Limb (tissue), 2 donors: Measurements from ENCODE around the gene EPN2.

Experiments
- DNase-seq, 2 donors: peaks; one replicate each; pipeline ENCODE4 v3.0.0-alpha.2; 2016; ENCODE audit errors: extremely low spot score in 2 of 2

EPN2 gene

DNA sequence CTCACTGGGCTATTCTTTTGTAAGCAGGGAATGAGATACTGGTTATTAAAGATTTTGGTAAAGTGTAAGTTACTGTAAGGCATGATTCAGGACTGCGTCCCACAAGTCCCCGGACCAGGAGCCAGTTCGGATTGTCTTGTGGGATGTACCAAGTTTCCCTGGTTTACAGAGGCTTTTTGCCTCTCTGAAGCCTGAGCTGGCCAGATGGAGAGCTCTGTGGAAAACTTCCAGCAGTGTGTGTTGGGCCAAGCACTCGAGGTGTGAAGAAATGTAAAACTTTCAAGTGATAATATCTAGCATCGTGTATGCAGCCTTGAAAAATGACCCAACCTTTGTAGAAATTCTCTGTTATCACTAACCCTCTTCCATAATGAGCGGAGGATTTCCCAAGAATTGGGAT is 2.4 kb downstream of the EPN2 start:
- DNase-seq, result no peak

DNA sequence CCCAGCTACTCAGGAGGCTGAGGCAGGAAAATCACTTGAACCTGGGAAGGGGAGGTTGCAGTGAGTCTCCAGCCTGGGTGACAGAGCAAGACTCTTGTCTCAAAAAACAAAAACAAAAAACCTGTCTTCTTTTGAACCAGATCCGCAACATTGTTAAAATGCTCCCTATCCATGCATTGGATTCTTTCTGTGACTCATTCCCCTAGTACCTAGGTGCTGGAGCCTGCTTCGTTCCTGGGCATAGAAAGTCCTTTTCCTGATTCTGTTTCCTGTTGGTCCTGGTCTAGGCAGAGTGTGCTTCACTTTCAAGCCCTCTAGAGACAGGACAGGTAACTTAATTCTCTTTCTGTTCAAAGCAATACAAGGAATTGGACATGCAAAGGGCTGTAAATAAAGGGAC is 5.2 kb downstream of the EPN2 start:
- DNase-seq, result no peak

DNA sequence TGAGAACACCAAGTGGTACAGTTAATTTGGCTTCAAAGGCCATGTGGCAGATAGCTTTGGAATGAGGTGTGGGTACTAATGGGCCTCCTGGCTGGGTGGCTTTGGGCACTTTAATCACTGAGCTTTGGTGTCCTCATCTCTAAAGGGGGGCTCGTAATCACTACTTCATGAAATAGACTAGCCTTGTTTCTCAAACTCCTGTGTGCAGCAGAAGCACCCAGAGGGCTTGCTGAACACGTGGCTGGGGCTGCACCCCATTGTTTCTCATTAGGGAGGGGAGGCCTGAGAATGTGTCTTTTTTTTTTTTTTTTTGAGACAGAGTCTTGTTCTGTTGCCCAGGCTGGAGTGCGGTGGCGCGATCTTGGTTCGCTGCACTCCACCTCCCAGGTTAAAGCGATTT is 5.8 kb downstream of the EPN2 start:
- DNase-seq, result no peak

DNA sequence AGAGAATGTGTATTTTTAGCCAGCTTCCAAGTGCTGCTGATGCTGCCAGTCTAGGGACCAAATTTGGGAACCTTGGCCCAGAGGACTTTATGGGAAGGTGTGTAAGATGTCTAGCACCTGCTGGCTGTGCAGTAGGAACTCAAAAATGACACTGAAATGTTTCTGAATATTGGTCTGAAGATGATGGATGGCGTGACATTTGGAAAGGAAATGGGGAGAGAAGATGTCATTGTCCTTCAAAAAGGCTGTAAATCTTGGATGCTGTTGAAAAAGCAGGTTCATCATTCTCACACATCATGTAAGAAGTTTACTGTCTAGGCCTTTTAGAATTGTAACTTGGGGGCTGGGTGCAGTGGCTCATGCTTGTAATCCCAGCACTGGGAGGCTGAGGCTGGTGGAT is 6.7 kb downstream of the EPN2 start:
- DNase-seq, result no peak

DNA sequence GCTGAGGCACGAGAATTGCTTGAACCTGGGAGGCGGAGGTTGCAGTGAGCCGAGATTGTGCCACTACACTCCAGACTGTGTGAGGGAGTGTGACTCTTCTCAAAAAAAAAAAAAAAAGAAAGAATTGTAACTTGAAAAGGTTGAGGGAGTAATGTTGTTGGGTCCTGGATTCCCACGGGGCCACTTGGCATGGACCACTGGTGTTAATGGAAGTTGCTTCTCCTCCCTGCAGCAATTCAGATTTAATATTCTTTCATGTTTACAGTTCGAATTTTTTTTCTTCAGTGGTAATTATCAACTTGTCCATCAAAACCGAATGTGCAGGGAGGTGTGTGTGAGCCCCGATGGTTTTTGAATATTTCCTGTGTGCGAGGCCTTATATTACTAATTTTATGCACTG is 7.2 kb downstream of the EPN2 start:
- DNase-seq, result no peak

DNA sequence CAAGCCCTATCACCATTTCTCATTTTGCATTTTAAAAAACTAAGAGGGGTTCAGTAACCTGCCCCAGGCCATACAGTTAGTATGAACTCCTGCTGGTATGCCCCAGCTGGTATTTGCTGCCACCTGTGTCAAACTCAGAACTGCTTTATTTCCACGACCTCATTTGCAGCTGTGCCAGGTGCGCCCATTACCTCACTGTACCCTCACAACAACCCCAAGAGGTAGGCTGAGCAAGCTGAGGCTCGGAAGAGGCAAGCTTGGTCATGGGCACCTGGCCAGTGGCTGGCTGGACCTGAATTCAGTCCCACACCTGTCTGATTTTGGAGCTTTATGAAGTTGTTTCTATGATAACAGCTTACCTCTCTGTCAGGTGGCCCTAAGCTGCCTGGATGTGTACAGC is 7.6 kb downstream of the EPN2 start:
- no peak for DNase-seq

DNA sequence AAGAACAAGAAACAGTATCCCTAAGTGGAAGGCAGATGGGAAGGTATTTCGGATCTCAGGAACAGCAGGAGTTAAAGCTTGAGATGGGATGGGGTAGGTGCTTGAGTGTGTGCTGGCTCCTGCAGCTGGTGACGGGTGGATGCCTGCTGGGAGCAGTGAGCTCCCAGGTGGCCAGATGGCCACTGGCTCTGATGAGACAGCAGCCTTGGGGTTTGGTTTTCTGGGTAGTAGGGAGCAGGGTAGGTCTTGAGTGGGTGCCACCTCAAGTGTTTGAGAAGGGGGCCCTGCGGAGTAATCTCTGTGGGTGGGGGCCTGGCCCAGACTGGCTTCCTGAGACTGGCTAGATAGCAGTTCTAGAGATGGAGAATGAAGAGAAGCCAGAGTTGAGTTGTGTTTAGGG is 10.3 kb downstream of the EPN2 start:
- DNase-seq, result no peak

DNA sequence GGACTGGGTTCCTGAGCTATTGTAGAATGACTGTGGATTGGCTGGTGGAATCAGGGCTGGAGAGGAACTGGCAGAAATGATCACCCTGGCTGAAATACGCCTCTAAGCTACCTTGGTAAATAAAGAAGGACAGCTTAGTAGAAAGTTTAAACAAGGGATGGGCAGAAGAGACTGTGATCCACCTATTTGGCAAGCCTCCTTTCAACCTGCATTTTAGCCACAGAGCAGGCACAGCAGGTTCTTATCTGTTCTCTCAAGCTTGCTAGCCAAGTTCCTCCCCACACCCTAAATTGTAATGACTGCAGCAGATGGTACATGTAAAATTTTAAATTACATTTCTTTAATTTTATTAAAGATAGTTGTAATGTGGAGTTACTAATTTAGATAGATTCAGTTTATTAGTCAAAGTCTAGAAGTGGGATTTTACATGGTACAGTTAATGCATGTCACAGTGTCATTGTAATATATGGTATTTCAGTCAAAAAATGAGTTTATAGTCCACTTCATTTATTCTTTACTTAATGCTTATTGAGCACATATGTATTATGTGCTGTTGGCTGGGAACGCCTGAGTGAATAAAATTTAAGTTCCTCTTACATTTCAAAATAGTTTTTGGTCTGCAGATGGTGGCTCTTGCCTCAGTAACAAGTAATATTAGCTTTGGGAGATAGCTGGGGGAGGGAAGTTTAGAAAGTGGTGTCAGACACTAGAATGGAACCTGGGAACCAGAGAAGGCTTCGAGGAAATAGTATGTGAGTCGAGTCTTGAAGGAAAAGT is 11.2 kb downstream of the EPN2 start:
- DNase-seq, result no peak

DNA sequence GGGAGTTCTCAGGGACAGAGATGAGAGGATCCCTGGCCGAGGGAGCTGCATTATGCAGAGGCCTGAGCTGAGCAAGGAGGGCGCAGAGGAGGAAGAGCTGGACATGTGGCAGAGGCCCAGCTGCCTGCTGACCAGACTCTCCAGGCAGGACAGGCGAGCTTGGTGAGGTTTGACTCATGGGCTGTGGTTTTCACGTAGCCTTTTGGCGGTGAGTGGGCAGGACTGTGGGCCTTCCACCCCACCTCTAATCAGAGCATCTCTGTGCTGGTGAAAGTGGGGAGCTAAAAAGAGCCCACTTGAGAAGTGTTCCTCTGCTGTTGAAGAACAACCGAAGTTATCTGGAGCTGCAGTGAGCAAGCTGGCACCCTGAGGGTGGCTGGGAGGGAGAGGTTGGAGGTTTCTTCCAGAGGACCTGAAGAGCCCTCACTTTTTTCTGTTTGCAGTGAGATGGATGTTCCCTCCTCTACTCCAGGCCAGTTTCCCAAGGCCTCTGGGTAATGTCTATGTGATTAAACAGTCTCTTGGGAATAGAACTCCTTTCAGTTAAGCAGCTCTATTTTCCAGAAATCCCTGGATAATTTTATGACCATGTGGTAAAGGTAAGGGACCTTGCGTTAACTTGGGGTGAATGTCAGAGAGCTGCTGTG is 11.9 kb downstream of the EPN2 start:
- DNase-seq, result no peak

DNA sequence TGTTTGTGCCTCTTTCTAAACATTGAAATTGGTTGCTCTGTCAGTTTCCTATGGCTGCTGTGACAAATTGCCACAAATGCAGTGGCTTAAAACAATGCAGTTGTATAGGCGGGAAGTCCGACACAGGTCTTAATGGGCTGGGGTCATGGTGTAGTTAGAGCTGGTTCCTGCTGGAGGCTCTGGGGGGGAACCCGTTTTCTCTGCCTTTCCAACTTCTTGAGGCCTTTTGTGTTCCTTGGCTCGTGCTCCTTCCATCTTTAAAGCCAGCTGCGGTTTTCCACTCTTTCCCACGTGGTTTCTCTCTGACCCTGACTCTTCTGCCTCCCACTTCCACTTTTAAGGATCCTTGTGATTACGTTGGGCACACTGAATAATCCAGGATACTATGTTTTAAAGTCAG is 12.5 kb downstream of the EPN2 start:
- DNase-seq, result peak in 1 of 2 donors; percentile 45

DNA sequence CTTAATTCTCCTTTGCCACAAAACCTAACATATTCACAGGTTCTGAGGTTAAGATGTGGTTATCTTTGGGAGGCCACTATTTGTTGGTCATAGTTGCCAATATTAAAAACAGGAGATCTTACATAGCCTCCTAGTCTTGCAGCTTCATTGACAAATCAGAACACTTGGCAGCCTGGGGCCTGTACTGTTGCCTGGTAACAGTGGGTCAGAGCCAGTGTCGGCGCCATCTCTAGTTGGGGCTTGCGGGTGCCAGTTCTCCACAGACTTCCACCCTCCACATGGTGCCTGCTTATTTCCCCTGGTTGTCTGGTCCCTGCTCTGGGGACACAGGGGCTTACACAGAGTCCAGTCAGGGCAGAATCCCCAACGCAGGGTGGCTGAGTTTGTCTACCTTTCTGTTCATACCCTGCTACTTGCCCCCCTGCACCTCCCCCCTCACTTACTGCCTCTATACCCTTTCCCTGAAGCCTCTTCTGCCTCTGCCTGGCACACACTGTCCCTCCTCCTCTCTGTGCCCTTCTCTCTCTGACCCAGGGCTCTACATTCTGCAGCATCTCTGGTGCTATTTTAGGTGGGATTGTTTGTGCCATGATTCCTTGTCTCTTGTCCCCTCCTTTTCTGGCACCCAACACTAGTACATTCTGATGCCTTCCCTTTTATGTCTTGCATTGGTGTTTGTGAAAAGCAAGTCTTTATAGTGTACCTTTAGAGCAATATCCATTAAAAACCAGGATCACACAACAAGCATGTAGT is 13.4 kb downstream of the EPN2 start:
- no peak for DNase-seq

DNA sequence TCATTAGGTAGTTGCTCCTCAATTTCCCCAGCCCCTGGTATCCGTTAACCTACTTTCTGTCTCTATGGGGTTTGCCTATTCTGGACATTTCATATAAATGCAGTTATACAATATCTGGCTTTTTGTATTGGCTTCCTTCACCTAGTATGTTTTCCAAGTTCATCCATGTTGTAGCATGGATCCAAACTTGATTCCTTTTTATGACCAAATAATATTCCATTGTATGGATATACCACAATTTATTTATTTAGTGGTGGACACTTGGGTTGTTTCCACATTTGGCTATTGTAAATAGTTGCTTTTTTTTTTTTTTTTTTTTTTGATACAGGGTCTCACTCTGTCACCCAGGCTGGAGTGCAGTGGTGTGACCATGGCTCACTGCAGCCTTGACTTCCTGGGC is 15.9 kb downstream of the EPN2 start:
- no peak for DNase-seq

DNA sequence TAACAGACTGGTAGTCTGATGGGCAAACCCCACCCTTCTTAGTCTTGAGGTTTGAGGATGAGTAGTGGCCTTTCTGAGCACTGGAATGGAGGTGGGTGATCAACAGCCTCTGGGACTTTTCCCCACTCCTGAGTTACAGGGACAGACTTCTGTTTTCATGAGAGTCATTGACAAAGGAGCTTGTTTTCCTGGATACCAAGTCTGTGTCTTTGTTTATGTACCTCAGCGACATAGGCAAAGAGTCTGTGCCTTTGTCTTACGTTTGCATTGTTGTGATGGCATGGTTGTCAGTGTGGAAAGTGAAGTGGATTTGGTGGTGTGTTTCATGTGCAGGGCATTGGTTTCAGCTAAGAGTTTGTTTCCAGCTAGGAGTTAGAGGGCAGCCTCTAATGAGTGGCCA is 17.5 kb downstream of the EPN2 start:
- DNase-seq, result no peak

DNA sequence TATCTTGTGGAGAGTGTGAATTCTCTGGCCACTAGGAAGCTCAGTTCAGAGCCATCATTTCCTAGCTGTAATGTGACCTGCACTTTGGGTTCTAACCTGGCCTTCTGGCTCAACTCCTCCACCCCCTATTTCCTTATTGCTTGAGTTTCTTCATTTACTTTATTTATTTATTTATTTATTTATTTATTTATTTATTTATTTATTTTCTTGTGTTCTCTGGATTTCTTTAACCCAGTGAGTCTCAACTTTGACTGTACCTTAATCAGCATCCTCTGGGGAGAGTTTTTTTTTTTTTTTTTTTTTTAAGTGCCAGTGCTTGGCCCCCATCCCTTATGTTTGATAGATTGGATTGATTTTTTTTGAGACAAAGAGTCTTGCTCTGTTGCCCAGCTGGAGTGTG is 18.1 kb downstream of the EPN2 start:
- DNase-seq, result no peak

DNA sequence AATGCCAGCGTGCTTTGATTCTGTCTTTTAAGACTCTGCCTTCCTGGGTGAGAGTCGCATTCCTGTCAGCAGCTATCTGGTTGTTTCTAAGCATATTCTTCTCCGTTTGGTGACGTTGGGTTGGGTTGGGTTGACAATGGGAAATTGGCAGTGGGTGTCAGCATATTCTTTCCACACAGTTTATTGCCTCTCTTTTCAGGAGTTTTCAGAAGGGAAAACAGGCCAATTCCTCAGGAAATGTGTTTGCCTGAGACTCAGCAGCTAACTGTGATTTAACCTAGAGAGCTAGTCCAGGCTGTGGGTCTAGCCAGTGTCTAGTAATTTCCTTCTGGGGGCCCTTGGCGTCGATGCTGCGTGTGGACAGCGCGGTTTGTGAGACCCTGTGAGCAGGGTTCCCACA is 21.2 kb downstream of the EPN2 start:
- DNase-seq, result no peak

DNA sequence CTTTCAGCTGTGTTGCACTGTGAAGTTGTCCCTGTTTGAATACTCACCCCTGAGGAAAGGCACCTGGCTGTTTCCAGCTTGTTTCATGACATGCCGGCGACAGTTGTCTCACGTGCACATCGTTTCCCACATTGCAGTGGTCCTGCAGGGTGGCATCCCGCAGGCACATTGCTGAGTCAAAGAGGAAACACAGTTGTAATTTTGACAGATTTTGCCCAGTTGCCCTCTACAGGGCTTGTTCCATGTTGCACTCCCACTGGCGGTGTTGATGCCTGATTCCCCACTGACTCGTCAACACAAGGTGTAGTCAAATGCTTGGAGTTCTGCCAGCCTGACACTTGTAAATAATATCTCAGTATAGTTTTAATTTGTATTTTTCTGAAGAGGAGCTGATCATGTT is 23.8 kb downstream of the EPN2 start:
- DNase-seq, result no peak

DNA sequence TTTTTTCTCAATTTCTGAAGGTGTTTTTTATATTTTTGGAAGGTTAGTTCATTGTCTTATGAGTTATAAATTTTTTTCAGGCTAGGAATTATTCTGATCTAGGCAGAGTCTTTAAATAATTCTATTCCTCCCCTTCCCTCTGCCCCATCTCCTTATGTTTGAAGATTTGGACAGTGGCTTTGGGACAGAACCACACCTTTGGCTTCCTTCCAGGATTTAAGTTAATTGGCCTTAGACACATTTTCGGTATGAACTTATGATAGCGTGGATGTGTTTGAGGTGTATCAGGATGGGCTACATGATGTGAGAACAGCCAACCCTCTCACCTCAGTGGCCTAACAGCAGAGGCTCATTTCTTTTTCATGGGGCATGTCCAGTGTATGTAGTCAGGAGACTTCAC is 24.3 kb downstream of the EPN2 start:
- no peak for DNase-seq

DNA sequence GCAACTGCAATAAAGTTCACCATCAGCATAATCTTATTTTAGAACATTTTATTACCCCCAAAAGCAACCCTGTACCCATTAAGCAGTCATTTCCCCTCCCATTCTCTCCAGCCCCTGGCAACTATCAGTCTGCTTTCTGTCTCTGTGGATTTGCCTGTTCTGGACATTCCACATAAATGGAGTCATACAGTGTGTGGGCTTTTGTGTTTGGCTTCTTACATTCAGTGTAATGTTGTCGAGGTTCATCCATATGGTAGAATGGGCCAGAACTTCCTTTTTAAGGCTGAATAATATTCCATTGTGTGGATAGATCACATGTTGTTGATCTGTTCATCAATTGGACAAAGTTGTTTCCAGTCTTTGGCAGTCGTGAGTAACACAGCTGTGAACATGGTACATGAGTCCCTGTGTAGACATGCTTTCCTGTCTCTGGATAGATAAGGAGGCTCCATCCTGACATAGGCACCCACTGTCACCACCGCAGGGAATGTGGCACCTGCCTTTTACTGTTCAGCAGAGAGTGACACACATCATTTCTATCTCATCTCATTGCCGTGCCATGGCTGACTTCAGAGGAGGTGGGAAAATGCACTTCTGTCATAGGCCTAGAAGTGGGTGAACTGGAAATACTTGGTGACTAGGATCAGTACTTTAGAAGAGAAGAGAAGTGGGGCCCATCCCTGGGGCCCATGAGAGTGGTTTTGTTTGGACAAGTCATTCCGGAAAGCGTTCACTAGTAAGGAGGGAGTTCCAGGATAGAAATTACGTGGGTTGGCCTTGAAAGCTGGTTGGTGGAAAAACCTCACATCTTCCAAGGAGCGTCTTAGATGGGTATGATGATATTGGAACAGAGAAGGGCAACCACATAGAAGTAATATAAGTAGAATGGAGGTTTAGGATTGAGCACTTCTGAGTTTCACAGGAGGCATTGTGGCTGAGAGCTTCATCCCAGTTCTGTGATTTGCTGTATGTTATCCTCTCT is 25.8 kb downstream of the EPN2 start:
- no peak for DNase-seq

DNA sequence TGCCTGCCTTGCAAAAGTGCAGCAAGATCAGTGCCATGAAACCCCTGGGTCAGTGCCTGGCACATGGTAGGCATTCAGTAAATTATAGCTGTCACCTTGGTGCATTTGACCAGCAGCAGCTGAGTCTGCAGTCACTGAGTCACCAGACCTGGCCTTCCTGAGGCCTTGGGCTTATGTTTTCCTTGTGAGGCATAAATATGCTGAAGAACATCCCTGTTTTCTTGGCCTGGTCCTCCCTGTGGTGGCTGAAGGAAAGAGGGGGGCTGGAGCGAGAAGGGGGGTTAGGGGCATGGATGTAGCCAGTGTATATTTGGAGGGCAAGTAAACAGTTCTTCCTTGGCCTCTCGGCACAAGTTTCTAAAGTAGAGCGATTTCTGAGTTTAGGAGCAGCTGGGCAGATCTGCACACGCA is 26.5 kb downstream of the EPN2 start:
- no peak for DNase-seq

DNA sequence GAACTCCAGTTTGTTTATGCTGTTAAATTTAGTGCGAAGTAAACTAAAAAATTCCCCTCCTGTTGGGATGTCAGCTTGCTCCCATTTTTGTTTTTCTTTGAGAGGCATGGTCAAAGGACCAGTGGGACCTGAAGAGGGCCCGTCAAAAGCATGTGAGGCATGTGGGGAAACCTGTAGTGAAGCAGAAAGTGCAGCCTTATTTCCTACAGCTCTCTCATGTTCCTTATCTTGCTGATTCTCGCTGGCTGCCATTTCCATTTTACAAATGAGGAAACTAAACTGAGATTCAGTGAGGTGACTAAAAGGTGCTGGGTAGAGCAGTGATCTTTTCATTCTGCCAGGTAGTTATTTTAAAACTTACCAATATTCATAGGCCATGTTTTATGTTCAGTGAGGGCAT is 27.1 kb downstream of the EPN2 start:
- no peak for DNase-seq

DNA sequence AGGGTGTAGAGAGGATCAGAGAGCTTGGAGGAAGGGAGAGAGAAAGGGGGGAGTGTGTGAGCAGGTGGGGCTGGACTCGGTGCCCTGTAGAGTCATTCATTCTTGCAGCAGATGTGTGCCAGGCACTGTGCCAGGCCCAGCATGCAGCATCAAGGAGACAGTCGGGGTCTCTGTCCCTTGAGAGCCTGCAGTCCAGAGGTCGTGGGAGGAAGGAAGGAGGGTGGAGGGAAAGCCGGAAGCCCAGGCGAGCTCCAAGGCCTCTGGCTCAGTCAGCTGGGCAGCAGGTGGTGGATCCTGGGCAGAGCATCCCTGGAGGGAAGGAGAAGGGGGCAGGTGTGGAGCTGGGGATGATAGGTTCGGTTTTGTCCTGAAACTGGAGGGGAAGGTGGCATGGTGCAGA is 27.5 kb downstream of the EPN2 start:
- DNase-seq, result no peak

DNA sequence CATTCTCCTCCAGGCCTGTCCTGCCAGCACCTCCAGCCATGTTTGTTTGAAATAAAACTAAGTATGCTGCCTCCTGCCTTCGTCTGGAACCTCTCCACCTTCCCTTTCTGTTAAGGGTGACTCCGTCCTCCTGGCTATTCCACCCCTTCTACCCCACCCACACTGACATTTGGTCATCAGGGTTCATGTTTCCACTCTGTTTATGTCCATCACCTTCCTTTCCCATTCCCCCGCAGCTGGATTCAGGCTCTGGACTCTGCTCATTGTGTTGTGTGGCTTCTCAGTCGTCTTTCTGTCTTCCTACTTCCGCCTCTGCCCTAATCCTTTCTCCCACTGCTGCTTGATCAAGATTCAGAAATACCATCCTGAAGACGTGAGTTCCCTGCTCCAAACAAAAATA is 28.6 kb downstream of the EPN2 start:
- DNase-seq, result no peak
